GM12874 (cell line): ENCODE measurements around the gene TXNDC8.

Experiments used
- CTCF ChIP-seq: IDR thresholded peaks from 2 replicates; pipeline ENCODE4 v1.5.1; 2011; ENCODE audit warnings: low read depth, mild to moderate bottlenecking, control low read depth, low read length, moderate library complexity; ENCODE audit not compliant: insufficient read depth

TXNDC8 gene

GRCh38 chr9:110257097-110257841 is 80.4 kb downstream of the TXNDC8 start:
- TF ChIP-seq CTCF = no peak

GRCh38 chr9:110256380-110257096 is 81.1 kb downstream of the TXNDC8 start, which contains the start of gene TXN:
Gene TXN, minus strand, starts transcription at chr9:110256507. Its CDS starts 72 bp downstream, at chr9:110256435.
- no peak for TF ChIP-seq CTCF

GRCh38 chr9:110255463-110256379 is 81.9 kb downstream of the TXNDC8 start:
- no peak for TF ChIP-seq CTCF

- TF ChIP-seq CTCF = no peak
These were observed 82.6 kb downstream of the TXNDC8 start for GRCh38 chr9:110255034-110255462.

GRCh38 chr9:110254500-110254899 is 83.2 kb downstream of the TXNDC8 start:
- TF ChIP-seq CTCF = no peak
